Liver (tissue), 3 donors: ENCODE measurements around the gene PLA2G4E.

Experiments
- CTCF ChIP-seq: fragments of 150-350 bp; IDR thresholded peaks from 2 replicates; pipeline ENCODE4 v1.5.1; 2017; ENCODE audit warnings: improper control_type of control experiment, low read depth, low read length; ENCODE audit not compliant: missing input control
- EGR1 ChIP-seq, 2 donors: IDR thresholded peaks; 2 replicates each; pipeline ENCODE4 v1.6.1; 2016 to 2018; ENCODE audit warnings: antibody characterized with exemption in 2 of 2, low read depth in 2 of 2
- FOXA1 ChIP-seq: IDR thresholded peaks from 2 replicates; pipeline ENCODE4 v1.6.1; 2016; ENCODE audit warnings: antibody characterized with exemption
- GABPA ChIP-seq, 2 donors: IDR thresholded peaks in 1 of 2; conservative IDR thresholded peaks in 1 of 2; 2 replicates each; pipeline ENCODE4 v1.6.1; 2016; ENCODE audit warnings: antibody characterized with exemption in 2 of 2, mild to moderate bottlenecking in 1 of 2, moderate library complexity in 1 of 2
- HNF4G ChIP-seq: IDR thresholded peaks from 2 replicates; pipeline ENCODE4 v1.6.1; 2016; ENCODE audit warnings: antibody characterized with exemption
- JUND ChIP-seq, 2 donors: IDR thresholded peaks; 2 replicates each; pipeline ENCODE4 v1.6.1; 2016; ENCODE audit warnings: antibody characterized with exemption in 2 of 2
- MAX ChIP-seq: IDR thresholded peaks from 2 replicates; pipeline ENCODE4 v1.6.1; 2016; ENCODE audit warnings: antibody characterized with exemption
- RAD21 ChIP-seq, 2 donors: IDR thresholded peaks; 2 replicates each; pipeline ENCODE4 v1.6.1; 2016; ENCODE audit warnings: antibody characterized with exemption in 2 of 2, mild to moderate bottlenecking in 2 of 2
- REST ChIP-seq: IDR thresholded peaks from 2 replicates; pipeline ENCODE4 v1.6.1; 2016; ENCODE audit warnings: antibody characterized with exemption, mild to moderate bottlenecking
- SP1 ChIP-seq: IDR thresholded peaks from 2 replicates; pipeline ENCODE4 v1.6.1; 2018; ENCODE audit warnings: antibody characterized with exemption, mild to moderate bottlenecking
- TAF1 ChIP-seq: conservative IDR thresholded peaks from 2 replicates; pipeline ENCODE4 v1.6.1; 2016; ENCODE audit warnings: antibody characterized with exemption, mild to moderate bottlenecking
- YY1 ChIP-seq: IDR thresholded peaks from 2 replicates; pipeline ENCODE4 v1.6.1; 2016; ENCODE audit warnings: antibody characterized with exemption, mild to moderate bottlenecking
- ZBTB33 ChIP-seq: IDR thresholded peaks from 2 replicates; pipeline ENCODE4 v1.6.1; 2016; ENCODE audit warnings: antibody characterized with exemption
- TF ChIP-seq, protein P1 (sequence below): IDR thresholded peaks from 2 replicates; pipeline ENCODE4 v1.6.1; 2016; ENCODE audit warnings: antibody characterized with exemption
- donor health status: healthy.
- donor health status: healthy.

GRCh38 chr15:42034628-42035434 lies 14.0 kb upstream of the PLA2G4E start:
- TF ChIP-seq CTCF (no peak), ZBTB33 (no peak), JUND (IDR thresholded peaks at IDR 0.05) (no peak), REST (no peak), YY1 (no peak), GABPA (IDR thresholded peaks at IDR 0.05 in 1 of 2, conservative IDR thresholded peaks at IDR 0.05 in 1 of 2) (no peak), SP1 (no peak), EGR1 (IDR thresholded peaks at IDR 0.05; ENCODE audit: low read depth in 2 of 2) (no peak), FOXA1 (no peak), RAD21 (IDR thresholded peaks at IDR 0.05) (no peak), HNF4G (no peak), MAX (no peak), TAF1 (no peak)
- TF ChIP-seq, protein P1, sequence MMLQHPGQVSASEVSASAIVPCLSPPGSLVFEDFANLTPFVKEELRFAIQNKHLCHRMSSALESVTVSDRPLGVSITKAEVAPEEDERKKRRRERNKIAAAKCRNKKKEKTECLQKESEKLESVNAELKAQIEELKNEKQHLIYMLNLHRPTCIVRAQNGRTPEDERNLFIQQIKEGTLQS, result no peak
